Endometrium (tissue), 2 donors: ENCODE measurements around the gene ABL1.

Experiments
- FAIRE-seq: peaks from 2 replicates; lab custom pipeline; 2012; peaks lifted over from hg19 to GRCh38; lab: Jason Lieb, UNC
- donor health status: control.
- donor health status: control.

Gene ABL1

GRCh38 chr9:130872508-130872907, 37.5 kb downstream of the ABL1 start:
- no peak for FAIRE-seq

DNA sequence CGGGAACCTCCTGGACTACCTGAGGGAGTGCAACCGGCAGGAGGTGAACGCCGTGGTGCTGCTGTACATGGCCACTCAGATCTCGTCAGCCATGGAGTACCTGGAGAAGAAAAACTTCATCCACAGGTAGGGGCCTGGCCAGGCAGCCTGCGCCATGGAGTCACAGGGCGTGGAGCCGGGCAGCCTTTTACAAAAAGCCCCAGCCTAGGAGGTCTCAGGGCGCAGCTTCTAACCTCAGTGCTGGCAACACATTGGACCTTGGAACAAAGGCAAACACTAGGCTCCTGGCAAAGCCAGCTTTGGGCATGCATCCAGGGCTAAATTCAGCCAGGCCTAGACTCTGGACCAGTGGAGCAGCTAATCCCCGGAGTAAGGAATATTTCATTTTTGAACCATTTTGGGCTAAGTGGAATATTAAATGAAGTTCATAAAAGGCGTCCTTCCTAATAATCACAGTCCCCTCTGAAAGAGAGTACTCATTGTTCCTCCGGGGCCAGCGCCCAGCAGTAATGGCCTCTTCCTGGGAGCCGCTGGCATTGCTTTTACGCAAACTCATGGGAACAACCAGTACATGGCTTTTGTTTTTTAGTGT, 38.0 kb downstream of the ABL1 start:
- FAIRE-seq: no peak

DNA sequence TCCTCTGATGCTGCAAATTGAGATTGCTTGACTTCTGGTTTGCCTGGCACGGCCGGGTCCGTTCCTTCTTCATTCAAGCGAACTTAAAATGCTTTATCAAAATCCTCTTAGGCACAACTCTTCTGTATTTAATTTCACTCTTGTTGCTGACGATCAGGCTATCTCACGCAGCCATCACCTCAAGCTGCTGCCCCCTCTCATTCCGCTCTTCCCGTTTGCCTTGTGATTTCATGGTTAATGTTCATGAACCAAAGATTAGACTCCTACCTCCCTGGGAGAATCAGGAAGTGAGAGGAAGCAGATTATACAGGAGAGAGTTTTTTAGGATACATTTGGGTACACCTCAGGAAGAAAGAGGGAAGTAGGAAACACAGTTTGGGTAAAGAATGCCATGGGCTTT, 38.9 kb downstream of the ABL1 start:
- FAIRE-seq: no peak

DNA sequence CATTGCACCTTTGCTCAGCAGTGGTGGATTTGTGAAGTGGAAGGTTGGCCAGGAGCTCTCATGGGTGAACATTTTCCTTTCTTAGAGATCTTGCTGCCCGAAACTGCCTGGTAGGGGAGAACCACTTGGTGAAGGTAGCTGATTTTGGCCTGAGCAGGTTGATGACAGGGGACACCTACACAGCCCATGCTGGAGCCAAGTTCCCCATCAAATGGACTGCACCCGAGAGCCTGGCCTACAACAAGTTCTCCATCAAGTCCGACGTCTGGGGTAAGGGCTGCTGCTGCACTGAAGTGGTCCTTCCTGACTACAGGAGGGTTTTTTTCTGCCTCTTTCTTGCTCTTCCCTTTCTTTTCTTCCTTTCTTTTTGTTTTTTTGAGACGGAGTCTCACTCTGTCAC, 39.7 kb downstream of the ABL1 start:
- FAIRE-seq: no peak

DNA sequence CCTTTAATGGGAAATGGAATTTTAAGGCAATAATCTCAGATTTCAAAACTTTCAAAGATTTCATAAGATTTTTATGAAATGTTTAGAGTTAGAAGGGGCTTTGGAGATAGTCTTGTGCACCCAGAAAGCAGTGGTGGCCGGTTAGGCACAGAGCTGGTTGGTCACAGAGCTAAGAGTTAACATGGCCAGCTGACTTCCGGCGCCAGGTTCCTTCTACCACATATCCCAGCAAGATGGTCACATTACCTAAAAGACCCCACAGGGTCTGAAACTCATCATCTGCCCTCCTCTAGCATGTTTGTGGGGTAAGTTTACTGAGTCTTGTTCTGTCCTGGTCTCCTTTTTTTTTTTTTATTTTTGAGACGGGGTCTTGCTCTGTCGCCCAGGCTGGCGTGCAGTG, 42.2 kb downstream of the ABL1 start:
- no peak for FAIRE-seq

DNA sequence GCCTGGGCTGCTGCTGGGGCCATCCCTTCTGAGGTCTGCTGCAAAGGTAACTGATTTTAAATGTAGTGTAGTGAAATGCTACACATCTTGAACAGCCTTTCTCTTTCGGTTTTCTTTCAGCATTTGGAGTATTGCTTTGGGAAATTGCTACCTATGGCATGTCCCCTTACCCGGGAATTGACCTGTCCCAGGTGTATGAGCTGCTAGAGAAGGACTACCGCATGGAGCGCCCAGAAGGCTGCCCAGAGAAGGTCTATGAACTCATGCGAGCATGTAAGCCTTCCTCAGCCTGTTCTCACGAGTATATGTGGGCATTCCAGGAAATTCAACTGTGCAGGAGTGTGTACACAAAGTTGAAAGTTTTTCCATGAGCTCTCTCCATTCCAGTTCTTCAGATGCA, 43.2 kb downstream of the ABL1 start:
- FAIRE-seq: no peak

- FAIRE-seq: no peak
Measured at GRCh38 chr9:130879863-130880411, 44.9 kb downstream of the ABL1 start.

DNA sequence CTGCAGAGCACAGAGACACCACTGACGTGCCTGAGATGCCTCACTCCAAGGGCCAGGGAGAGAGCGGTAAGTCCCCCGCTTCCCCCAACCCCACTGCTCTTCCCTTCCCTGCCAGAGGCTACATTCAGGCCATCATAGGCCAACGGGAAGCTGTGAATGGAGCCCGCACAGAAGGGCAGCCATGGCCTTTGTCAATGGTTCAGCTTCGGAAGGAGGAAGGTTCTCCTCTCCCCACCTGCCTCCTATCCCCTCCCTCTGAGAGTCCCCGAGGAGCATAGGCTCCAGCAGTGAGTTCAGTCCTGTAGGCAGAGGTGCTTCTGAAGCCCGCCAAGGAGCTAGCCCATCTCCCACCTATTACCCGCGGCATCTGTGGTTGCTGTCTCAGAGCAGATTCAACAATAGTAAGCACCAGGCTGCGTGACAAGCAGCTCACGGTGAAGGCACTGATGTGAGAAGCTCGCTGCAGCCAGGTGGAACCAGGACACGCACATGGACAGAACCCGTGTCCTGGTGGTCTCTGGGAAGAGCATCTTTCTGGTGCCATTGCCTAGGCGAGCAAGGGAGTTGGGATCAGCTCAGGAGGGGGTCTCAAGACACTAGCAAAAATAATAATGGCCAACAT, 45.7 kb downstream of the ABL1 start:
- FAIRE-seq: no peak

- no peak for FAIRE-seq
Measured at GRCh38 chr9:130881516-130881915, 46.5 kb downstream of the ABL1 start.

GRCh38 chr9:130882696-130883225, 47.7 kb downstream of the ABL1 start:
- FAIRE-seq: no peak

- FAIRE-seq: no peak
Measured at GRCh38 chr9:130883479-130883878, 48.4 kb downstream of the ABL1 start.

DNA sequence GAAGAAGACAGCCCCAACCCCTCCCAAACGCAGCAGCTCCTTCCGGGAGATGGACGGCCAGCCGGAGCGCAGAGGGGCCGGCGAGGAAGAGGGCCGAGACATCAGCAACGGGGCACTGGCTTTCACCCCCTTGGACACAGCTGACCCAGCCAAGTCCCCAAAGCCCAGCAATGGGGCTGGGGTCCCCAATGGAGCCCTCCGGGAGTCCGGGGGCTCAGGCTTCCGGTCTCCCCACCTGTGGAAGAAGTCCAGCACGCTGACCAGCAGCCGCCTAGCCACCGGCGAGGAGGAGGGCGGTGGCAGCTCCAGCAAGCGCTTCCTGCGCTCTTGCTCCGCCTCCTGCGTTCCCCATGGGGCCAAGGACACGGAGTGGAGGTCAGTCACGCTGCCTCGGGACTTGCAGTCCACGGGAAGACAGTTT, 49.1 kb downstream of the ABL1 start:
- no peak for FAIRE-seq

DNA sequence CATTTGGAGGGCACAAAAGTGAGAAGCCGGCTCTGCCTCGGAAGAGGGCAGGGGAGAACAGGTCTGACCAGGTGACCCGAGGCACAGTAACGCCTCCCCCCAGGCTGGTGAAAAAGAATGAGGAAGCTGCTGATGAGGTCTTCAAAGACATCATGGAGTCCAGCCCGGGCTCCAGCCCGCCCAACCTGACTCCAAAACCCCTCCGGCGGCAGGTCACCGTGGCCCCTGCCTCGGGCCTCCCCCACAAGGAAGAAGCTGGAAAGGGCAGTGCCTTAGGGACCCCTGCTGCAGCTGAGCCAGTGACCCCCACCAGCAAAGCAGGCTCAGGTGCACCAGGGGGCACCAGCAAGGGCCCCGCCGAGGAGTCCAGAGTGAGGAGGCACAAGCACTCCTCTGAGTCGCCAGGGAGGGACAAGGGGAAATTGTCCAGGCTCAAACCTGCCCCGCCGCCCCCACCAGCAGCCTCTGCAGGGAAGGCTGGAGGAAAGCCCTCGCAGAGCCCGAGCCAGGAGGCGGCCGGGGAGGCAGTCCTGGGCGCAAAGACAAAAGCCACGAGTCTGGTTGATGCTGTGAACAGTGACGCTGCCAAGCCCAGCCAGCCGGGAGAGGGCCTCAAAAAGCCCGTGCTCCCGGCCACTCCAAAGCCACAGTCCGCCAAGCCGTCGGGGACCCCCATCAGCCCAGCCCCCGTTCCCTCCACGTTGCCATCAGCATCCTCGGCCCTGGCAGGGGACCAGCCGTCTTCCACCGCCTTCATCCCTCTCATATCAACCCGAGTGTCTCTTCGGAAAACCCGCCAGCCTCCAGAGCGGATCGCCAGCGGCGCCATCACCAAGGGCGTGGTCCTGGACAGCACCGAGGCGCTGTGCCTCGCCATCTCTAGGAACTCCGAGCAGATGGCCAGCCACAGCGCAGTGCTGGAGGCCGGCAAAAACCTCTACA, 49.8 kb downstream of the ABL1 start:
- no peak for FAIRE-seq

- FAIRE-seq: no peak
Measured at GRCh38 chr9:130885484-130886375, 50.7 kb downstream of the ABL1 start.

DNA sequence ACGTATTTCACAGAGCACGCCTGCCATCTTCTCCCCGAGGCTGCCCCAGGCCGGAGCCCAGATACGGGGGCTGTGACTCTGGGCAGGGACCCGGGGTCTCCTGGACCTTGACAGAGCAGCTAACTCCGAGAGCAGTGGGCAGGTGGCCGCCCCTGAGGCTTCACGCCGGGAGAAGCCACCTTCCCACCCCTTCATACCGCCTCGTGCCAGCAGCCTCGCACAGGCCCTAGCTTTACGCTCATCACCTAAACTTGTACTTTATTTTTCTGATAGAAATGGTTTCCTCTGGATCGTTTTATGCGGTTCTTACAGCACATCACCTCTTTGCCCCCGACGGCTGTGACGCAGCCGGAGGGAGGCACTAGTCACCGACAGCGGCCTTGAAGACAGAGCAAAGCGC, 51.9 kb downstream of the ABL1 start:
- FAIRE-seq: no peak

- FAIRE-seq: no peak
Measured at GRCh38 chr9:130887494-130888144, 52.6 kb downstream of the ABL1 start.

DNA sequence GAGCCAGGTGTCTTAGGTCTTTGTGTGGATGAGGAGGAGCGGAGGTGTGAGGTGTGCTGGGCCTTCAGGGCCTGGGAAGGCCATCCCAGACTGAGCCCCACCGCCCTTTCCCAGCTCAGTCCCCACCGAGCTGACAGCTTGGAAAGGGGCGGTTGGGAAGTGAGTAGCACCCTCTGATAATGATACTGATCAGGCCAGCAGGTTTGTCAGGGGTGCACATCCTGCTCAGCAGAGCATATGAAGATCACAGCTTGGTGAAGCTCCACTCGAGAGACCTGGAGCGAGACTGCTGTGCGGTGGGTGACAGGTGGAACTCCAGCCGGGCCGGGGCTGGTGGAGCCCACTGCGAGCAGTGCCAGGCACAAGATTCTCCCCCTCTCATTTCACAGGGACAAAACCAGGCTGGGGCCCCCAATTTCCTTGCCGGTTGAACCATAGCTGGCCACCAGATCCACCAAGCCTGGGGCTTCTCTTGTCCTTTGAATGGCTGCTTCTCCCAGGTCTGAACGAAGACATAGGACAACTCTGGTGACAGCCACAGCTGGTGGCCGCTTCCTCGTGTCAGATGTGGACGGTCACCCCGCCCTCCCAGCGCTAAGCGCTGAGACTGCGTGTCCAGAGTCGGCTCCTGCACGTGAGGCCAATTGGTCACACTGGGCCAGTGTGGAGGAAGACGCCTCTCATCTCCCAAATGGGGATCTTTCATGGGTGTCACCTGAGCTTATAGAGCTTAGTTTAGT, 53.3 kb downstream of the ABL1 start:
- no peak for FAIRE-seq

GRCh38 chr9:130890124-130890523, 55.1 kb downstream of the ABL1 start:
- FAIRE-seq: no peak

GRCh38 chr9:130890870-130891687, 56.0 kb downstream of the ABL1 start:
- FAIRE-seq: no peak
